ENCODE data around the gene DDX11. TPM values are rescaled to one million over a fixed set of nuclear protein-coding genes. Genes with fewer than 3 reads are reported as not detected.
"Not testable (repeated sequence)": the region's sequence is repeated elsewhere in the genome, so short reads cannot be mapped to it uniquely, and the experiment has no call there.

Gene DDX11
- total and polyA plus RNA-seq, 12 donors, result 3.0 to 16.1 (median 5.8) TPM

DNA sequence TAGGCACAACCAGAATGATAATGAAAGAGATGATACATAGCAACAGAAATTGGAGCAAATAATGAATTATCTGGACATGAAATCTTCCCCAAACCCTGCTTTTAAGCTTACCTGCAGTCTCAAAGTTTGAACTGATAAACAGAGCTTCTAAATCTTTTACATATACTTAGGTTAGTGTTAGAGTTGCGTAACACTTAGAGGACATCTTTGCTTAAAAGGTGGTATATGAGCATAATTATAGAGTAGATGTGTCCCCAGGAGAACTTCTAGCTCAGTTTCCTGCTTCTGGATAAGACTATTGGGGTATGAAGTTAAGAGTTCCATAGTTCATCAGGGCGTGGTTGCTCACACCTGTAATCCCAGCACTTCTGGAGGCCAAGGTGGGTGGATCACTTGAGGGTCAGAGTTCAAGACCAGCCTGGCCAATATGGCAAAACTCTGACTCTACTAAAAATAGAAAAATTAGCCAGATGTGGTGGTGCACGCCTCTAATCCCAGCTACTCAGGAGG, 41.5 kb downstream of the DDX11 start:
- H3K4me3 ChIP-seq, H3K27ac ChIP-seq, ATAC-seq, DNase-seq, H3K36me3 ChIP-seq, H3K9me3 ChIP-seq: not testable (repeated sequence)
- WGBS, 2 donors, result 95 to 100% methylated on average over 3 of the region's 3 CpGs
- H3K4me1 ChIP-seq, result peaks cover 0 to 29% (median 19%) of the 10 kb centered on the region in 9 donors
- intact Hi-C loops (cut with DNase I), result loop anchor here in 2 of 10 donors (5.0 to 10.0 kb wide), 3 partner anchors 120 to 407 kb away; no protein-coding TSS in a partner anchor
- H3K27me3 ChIP-seq, result peaks cover 0 to 55% (median 33%) of the 10 kb centered on the region in 7 donors

GRCh38 chr12:31116846-31117202, 43.2 kb downstream of the DDX11 start:
- H3K27me3 ChIP-seq, result peaks cover 0 to 58% (median 33%) of the 10 kb centered on the region in 7 donors
- not testable (repeated sequence) for H3K36me3 ChIP-seq, DNase-seq, H3K27ac ChIP-seq, ATAC-seq, H3K9me3 ChIP-seq
- peak overlapping the region in 2 of 10 donors; percentile 31 to 49 for H3K4me3 ChIP-seq
- TF ChIP-seq, protein P1, sequence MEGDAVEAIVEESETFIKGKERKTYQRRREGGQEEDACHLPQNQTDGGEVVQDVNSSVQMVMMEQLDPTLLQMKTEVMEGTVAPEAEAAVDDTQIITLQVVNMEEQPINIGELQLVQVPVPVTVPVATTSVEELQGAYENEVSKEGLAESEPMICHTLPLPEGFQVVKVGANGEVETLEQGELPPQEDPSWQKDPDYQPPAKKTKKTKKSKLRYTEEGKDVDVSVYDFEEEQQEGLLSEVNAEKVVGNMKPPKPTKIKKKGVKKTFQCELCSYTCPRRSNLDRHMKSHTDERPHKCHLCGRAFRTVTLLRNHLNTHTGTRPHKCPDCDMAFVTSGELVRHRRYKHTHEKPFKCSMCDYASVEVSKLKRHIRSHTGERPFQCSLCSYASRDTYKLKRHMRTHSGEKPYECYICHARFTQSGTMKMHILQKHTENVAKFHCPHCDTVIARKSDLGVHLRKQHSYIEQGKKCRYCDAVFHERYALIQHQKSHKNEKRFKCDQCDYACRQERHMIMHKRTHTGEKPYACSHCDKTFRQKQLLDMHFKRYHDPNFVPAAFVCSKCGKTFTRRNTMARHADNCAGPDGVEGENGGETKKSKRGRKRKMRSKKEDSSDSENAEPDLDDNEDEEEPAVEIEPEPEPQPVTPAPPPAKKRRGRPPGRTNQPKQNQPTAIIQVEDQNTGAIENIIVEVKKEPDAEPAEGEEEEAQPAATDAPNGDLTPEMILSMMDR (IDR thresholded peaks at IDR 0.05), result peak in 1 of 9 donors; percentile 13
- WGBS, 2 donors, result 22 to 36% methylated on average over 7 of the region's 7 CpGs
- intact Hi-C loops (cut with DNase I), result loop anchor here in 2 of 10 donors (5.0 to 10.0 kb wide), 3 partner anchors 118 to 405 kb away; no protein-coding TSS in a partner anchor
- H3K4me1 ChIP-seq, result peaks cover 0 to 29% (median 19%) of the 10 kb centered on the region in 9 donors

GRCh38 chr12:31117203-31118011, 43.7 kb downstream of the DDX11 start:
- no peaks in the 10 kb centered on the region for H3K36me3 ChIP-seq
- H3K4me3 ChIP-seq, result peak overlapping the region in 7 of 10 donors; percentile 26 to 49 (median 38)
- ATAC-seq, result peak in 5 of 8 donors; percentile 36 to 75 (median 52)
- TF ChIP-seq, protein P1 (IDR thresholded peaks at IDR 0.05), result peak in 7 of 9 donors; percentile 19 to 61 (median 46)
- H3K27ac ChIP-seq, result no peak overlapping the region
- peaks cover 0 to 29% (median 19%) of the 10 kb centered on the region in 9 donors for H3K4me1 ChIP-seq
- DNase-seq, result no peak
- intact Hi-C loops (cut with DNase I), result loop anchor here in 2 of 10 donors (5.0 to 10.0 kb wide), 3 partner anchors 117 to 405 kb away; no protein-coding TSS in a partner anchor
- H3K27me3 ChIP-seq, result peaks cover 0 to 58% (median 33%) of the 10 kb centered on the region in 7 donors
- H3K9me3 ChIP-seq, result no peaks in the 10 kb centered on the region
- WGBS, 2 donors, result 3 to 5% methylated on average over 45 of the region's 45 CpGs

GRCh38 chr12:31118347-31119191, 44.9 kb downstream of the DDX11 start:
- Histone ChIP-seq H3K27ac (no peak overlapping the region), H3K4me3 (peak overlapping the region in 9 of 10 donors; percentile 10 to 35 (median 15)), H3K9me3 (no peaks in the 10 kb centered on the region), H3K36me3 (no peaks in the 10 kb centered on the region), H3K4me1 (peaks cover 0 to 29% (median 19%) of the 10 kb centered on the region in 9 donors), H3K27me3 (peaks cover 0 to 58% (median 33%) of the 10 kb centered on the region in 7 donors)
- WGBS, 2 donors, result 10 to 18% methylated on average over 44 of the region's 44 CpGs
- DNase-seq (no peak), ATAC-seq (peak in 6 of 8 donors; percentile 41 to 67 (median 52))
- TF ChIP-seq, protein P1 (IDR thresholded peaks at IDR 0.05), result no peak
- intact Hi-C loops (cut with DNase I), result loop anchor here in 2 of 10 donors (5.0 to 10.0 kb wide), 3 partner anchors 116 to 404 kb away; no protein-coding TSS in a partner anchor

Measured in heart right ventricle (tissue), 16 donors.